ENCODE measurements around the gene C10orf71.

Gene C10orf71

DNA sequence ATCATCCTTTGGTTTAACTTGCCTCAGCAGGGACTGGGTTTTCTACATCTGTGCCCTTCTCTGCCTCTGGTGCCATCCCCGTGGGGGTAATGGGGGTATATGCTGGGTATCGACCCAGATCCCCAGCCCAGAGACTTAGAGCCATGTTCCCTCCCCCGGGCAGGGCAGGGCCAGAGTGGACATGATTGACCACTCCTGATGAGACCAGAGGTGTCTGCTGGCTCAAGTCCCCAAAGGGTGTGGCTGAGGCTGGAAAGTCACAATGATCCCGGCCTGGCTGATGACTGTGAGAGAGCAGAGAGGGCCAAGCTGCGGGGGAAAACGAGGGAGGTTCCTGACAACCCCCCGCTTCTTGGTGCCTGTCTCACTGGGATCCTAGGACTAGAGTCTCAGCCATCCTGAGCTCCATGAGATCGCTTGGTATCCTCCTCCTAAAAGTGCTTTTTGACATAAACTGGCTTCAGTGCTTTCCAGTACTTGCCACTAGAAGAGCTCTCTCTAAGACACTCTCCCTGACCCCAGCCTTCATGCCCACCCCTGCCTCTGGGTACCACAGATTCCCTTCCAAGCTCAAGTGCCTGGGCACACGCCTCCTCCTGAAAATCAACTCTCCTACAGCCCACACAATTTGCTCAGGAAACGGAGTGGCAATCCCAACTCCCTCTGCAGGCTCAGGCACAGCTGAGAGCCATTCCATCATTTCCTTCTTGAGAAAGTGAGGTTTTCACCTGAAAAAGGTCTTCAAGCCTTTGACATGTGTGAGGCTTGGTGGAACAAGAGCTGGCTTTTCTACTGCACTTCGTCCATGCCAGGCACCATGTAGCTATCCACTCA, 63.0 kb downstream of the C10orf71 start:
- DNase-seq (ENCODE audit: low read depth), result no peak

GRCh38 chr10:49362596-49363260, 63.8 kb downstream of the C10orf71 start:
- DNase-seq (ENCODE audit: low read depth), result no peak

DNA sequence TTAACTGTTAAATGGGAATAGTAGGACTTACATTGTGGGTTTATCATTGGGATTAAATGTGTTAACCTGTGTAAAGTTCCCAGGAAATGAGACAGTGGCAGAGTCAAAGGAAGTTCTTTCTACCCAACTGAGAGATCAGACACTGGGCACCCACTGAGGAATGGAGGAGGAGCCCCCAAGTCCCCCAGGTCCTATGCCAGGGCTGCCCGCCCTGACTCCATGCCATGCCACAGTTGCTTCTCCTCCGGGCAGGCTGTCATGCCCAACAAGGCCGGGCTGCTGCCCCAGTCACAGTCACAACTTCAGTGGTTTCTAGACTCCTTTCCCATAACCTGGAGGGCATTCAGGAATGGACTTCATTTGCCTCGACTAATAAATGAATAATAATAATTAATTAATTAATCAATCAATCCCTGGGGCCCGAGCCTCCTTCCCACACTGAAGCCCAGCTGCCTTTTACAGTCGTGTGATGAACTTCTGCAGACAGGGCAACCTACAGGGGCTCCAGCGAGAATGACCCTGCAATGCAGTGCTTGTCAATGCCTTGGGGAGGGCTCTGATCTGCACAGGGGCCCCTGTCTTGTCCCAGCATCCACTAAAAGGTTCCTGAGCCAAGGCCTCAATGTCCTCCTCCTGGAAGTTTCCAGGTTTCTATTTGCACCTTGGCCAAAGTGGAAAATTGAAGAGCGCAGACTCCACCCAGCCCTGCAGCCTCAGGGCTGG, 64.5 kb downstream of the C10orf71 start:
- no peak for DNase-seq (ENCODE audit: low read depth)

- DNase-seq (ENCODE audit: low read depth), result no peak
These were observed 65.1 kb downstream of the C10orf71 start for GRCh38 chr10:49364051-49364450.

DNA sequence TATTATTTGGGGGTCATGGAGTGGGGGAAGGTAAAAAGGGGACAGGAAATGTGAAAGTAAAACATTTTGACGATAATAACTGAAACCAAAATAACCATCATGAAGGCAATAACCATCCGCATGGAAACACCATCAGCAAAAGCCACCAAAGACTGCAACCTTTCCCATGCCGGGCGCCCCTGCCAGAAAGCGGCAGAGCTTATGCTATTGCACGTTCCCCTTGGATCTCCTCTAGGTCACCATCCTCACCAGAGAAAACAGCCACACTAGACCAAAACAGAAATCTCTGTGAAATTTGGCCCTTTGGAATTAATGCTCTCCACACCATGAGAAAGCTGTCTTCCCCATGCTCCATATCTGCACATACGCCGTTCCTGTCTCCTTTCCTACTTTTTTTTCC, 65.8 kb downstream of the C10orf71 start:
- DNase-seq (ENCODE audit: low read depth), result no peak

DNA sequence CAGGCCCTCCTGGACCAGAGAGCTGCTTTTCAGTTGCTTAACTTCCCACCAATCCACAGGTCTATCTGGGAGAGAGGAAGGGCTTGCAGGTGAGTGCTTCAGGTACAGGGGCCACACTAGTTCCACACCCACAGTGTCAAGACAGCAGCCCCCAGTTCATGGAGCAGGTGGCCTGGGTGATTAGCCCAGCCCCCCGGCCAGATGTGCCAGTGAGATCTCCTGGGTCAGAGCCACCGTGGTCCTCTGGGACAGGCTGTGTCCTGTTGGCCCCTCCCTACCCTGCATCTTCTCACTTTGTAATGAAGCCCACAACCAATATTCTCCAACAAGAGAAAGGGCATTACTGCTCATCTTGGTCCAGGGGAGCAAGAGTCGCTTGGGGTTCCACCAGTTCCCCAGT, 66.3 kb downstream of the C10orf71 start:
- DNase-seq (ENCODE audit: low read depth), result no peak

DNA sequence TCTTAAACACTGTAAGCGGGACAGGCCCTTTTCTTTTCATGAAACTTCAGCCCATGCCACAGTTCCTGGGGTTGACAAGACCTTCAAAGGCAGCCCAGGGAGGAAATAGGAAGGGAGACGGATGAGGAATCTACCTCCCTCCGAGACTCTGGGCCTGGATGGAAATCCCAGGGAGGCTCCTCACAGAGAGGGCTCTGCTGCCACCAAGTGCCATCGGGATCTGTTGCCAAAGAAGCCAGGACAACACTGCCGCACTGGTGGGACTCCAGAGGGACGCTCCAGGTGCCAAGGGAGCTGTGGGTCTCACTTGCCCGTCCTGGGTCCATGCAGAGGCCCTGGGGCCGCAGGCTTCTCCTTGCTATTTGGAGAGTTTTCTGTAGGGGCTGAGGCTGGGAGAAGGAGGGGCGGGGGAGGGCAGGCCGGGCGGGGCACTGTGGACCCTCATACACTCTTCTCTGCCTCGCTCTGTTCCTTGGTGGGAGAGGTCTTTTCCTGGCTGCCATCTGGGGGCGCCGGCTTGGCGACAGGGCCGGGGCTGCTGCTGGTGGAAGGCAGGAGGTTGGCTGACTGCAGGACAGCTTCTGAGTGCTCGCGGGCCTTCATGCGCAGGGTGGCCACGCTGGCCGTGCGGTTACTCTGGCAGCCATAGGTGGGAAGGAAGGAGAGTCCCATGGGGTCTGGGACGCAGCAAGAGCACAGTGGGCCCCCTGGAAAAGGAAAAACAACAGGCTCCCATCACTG, 66.9 kb downstream of the C10orf71 start:
- DNase-seq (ENCODE audit: low read depth), result no peak

DNA sequence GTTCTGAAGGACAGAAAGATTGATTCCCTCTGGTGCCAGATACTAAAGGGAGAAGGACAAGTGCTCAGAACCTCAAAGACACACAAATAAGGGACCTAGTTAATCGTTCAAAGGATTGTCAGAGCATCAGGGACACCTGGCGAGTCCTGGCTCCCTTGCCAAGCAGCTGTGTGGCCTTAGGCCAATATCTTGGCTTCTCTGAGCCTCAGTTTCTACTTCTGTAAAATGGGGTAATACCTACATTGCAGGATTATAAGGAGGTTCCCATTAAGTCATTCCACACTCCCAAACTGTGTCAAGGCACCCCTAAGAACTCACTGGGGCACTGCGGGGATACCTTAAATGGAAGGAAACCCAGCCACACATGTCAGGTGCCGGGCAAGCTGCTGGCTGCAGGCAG, 67.5 kb downstream of the C10orf71 start:
- no peak for DNase-seq (ENCODE audit: low read depth)

GRCh38 chr10:49367600-49367999, 68.6 kb downstream of the C10orf71 start:
- no peak for DNase-seq (ENCODE audit: low read depth)

- DNase-seq (ENCODE audit: low read depth), result no peak
These were observed 69.3 kb downstream of the C10orf71 start for GRCh38 chr10:49368256-49368655.

DNA sequence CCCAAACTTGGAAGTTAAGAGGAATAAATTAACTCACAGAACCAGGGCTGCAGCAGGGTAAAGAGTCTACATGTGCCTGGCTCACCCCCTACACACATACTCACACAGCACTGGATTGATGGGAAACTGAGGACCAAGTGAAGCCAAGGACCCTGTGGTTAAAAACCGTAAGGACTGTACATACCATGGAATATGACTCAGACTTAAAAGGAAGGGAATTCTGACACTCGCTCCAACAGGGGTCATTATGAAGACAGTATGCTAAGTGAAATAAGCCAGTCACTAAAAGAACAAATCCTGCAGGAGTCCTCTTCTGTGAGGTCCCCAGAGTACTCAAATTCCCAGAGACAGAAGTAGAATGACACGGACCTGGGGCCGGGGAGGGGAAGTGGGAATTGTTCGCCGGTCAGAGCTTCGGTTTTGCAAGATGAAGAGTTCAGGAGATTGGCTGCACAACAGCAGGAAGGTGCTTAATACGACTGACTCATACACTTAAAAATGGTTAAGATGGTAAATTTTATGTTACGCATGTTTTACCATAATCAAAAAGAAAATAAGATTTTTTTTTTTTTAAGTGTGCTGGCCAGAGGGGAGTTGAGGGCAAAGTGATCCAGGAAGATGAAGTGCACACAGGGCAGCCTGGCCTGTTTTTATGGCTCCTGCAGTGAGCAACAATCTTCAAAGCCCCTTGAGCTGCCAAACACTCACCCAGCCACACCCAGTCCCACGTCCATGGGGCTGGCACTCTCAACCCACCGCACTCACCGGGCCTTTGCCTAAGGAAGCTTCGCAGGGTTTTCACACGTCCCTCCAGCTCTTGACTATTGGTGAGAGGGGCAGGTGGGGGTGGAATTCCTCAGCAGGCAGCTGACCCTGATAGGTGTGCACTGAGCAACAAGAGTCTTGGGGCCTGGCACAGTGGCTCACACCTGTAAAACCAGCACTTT, 70.5 kb downstream of the C10orf71 start:
- DNase-seq (ENCODE audit: low read depth), result no peak

GRCh38 chr10:49370326-49371100, 71.5 kb downstream of the C10orf71 start:
- DNase-seq (ENCODE audit: low read depth), result no peak

GRCh38 chr10:49371967-49372366, 73.0 kb downstream of the C10orf71 start:
- DNase-seq (ENCODE audit: low read depth), result no peak

DNA sequence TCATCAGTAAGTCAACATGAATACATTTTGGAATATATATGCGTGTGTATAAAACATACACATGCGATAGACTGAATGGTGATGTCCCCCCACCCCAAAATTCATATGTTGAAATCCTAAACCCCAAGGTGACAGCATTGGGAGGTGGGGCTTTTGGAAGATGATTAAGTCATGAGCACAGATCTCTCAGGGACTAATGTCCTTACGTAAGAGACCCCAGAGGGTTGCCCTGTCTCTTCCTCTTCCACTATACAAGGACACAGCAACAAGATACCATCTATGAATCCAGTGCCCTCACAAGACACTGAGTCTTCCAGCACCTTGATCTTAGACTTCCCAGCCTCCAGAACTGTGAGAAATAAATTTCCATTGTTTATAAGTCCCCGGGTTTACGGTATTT, 74.4 kb downstream of the C10orf71 start:
- no peak for DNase-seq (ENCODE audit: low read depth)

DNA sequence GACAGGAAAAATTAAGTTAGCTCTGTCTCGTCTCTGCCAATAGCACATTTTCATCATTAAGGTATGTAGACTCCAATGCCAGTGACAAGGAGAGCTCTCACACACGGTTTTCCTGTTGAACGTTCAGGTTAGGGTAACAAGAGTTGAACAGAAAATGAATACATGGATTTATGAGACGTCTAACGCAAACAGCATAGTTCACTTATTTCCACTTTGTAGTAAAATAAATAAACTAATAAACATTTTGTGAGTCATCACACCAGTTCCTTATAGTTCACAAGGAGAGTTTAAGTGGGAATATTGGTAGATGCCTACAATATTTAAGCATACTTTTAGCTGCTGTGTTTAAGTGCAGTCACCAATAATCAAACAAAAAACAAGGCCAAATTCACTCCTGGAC, 75.8 kb downstream of the C10orf71 start:
- no peak for DNase-seq (ENCODE audit: low read depth)

GRCh38 chr10:49375611-49376010, 76.6 kb downstream of the C10orf71 start:
- DNase-seq (ENCODE audit: low read depth), result no peak
